ENCODE measurements around the gene CASS4.
"Not testable (repeated sequence)": the region's sequence is repeated elsewhere in the genome, so short reads cannot be mapped to it uniquely, and the experiment has no call there.

CASS4 gene, protein sequence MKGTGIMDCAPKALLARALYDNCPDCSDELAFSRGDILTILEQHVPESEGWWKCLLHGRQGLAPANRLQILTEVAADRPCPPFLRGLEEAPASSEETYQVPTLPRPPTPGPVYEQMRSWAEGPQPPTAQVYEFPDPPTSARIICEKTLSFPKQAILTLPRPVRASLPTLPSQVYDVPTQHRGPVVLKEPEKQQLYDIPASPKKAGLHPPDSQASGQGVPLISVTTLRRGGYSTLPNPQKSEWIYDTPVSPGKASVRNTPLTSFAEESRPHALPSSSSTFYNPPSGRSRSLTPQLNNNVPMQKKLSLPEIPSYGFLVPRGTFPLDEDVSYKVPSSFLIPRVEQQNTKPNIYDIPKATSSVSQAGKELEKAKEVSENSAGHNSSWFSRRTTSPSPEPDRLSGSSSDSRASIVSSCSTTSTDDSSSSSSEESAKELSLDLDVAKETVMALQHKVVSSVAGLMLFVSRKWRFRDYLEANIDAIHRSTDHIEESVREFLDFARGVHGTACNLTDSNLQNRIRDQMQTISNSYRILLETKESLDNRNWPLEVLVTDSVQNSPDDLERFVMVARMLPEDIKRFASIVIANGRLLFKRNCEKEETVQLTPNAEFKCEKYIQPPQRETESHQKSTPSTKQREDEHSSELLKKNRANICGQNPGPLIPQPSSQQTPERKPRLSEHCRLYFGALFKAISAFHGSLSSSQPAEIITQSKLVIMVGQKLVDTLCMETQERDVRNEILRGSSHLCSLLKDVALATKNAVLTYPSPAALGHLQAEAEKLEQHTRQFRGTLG

DNA sequence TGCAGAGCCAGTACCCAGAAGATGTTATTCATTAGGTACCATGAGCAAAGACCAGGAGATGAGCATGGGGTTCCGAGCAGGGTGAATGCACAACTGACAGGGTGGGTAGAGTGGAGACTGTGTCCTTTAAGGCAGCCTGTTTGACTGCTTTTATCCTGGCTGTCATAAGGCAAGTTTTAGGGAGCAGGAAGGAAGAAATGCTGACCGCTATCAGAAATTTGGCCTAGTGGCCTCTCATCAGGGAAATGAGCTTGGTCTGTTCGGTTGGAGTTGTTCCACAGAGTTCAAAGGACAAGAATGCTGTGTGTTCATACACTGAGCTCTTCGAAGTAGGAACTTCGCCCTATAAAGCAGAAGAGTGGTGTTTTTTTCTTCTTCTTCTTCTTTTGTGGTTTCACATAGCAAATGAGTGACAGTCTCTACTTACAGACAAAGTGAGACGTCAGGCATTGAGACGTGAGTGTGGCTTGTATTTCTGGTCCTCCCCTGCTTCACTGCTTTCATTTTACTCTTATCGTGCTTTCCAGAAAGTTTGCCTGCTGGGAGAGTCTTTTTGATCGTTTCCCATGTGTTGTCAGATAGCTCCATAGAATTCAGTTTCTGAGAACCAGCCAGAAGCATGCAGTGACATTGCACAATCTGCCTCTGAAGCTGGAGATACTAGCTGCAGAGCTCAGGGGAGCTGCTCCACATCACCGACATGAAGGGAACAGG lies at the start of gene CASS4:
Gene CASS4, plus strand, starts transcription at position 502 of the 714 bp plus-strand sequence. Its CDS starts 199 bp downstream, at position 701.
- DNase-seq (ENCODE audit: low read depth): no peak

DNA sequence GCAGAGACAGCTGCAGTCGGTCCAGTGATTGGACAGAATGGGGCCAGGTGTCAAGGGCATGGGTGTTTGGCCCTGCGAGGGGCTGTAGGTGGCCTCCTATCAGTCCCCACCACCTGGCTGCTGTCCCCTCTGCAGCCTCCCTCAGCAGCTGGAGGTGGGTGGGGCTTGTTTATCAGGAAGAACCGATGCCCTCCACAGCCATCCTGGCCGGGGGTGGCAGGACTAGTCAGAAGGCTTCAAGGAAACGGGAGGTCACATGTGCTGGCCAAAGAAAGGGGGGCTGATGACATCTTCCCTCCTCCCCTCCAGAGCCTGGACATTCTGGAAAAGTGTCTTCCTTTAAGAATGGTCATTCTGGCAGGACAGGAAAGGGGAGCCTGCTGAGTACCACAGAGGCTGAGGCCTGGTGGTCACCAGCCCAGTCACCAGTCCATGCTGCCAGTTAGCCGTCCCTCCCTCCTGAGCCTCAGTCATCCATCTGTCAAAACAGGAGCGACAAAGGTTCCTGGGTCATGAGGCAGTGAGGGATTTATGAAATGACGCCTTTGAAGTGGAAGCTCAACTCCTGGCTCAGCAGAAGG lies 49.1 kb upstream of the CASS4 start:
- no peak for DNase-seq (ENCODE audit: low read depth)

DNA sequence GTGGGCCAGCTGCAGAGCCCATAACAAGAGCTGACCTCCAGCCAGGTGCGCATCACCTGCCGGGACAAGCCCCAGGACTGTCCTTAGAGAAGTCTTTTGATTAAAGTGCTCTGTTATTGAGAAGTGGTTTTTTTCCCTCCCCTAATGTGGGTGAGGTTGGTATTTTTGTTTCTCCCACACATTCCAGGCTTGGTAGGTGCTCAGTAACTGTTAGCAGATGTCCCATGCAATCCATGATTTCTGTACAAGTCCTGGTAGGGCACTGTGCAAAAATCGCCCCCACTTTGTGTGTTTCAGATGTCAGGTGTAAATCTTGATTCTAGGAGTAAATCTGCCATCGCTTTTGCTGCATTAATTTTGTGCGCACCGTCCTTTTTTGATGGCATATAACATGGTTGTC lies 48.6 kb upstream of the CASS4 start:
- DNase-seq (ENCODE audit: low read depth): no peak

DNA sequence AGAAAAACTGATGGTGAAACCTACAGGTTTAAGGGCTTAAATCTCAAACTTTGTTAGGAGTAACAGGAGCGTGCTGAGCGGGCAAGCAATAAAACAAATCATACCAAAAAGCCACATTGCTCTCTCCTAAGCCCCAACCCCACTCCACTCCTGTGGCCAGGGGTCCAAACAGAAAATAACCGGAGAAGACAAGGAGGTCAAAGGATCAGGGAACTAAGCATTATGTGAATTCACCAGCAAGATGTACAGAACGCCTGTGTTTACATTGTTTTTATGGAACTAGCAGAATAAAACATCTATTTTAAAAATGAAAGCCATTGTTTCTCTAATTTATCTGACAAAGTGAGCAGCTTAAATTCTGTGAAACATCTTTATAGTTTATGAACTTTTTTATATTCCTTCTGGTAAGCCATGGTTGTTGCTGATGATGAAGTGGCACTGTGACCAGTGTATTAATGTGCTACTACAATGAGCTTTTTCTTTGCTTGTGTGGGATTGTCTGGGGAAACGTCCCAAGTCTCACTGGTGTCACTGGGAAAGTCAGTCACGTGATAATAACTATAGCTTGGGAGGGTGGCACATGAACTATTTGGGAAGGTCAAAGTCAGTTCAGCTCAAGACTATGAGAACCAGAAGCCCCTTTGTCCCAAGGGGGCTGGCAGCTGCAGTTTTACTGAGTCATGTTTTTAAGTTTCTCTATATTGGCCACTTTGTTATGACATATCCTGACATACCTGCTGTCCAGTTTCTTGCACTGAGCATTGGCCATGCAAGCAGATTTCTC lies 43.5 kb upstream of the CASS4 start:
- DNase-seq (ENCODE audit: low read depth): no peak

DNA sequence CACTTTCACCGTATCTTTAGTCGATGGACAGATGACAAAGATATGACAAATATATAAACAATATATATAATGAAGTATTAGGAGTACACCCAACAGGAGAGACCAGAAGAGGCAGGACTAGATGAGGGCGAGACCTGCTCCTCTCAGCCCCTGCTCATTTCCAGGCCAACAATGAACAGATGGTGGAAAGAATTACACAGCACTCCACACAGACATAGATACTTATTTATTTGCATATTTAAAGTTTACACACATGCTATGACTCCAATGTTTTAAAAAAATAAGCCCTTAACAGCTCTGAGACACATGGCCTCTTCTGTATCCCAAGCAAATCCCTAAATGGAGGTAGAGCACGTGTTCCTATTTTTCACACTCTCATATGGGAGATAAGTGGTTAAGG lies 42.9 kb upstream of the CASS4 start:
- DNase-seq (ENCODE audit: low read depth): no peak

DNA sequence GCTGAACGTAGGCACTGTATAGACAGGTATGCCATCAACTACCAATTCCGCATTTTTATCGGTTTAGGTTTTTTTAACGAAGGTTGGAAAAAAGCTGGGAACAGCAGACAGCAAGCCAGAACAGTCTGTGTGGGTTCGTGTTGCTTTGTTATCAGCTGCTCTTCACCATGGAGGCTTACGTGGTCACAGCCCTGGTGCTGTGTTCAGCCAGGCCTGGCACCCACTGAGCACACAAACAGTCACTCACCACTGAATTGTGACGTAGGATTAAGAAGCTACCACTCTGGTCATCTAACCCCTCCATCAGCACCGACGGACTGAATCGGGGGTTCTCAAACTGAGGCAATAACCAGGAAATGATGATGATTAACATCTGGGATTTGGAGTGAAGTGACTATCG lies 40.1 kb upstream of the CASS4 start:
- no peak for DNase-seq (ENCODE audit: low read depth)

DNA sequence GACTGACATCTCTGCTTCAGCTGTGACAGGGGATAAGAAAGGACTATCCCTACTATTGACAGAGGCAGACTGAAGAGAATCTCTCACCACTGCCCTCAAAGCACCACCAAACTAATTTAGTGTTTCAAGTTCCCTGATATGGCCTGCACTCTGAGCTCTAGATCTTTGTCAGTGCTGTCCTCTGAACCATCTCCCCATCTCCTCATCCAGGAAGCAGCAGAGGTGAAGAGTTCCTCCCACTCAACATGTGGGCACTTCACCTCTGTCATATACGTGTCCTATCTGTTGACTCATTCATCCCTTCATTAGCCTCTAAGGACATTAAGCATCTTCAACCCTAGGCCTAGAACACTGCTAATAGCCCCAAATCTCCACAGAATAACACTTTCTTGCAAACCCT lies 39.2 kb upstream of the CASS4 start:
- DNase-seq (ENCODE audit: low read depth): no peak

DNA sequence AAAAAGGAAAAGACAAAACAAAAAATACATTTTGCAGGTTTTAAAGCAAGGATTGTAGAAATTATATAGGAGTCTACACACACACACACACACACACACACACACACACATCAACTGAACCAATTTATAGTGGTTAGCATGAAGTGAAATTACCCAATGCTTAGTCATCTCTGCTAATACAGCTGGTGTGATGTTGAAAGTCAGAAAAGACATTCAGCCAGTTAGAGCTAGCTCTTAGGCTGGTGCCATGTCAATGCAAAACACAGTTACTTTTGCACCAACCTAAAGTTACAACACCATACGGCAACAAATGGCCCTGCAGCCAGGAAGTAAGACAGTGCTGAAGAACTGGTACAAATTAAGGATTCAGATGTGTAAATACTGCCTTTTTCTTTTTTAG lies 38.1 kb upstream of the CASS4 start:
- no peak for DNase-seq (ENCODE audit: low read depth)

DNA sequence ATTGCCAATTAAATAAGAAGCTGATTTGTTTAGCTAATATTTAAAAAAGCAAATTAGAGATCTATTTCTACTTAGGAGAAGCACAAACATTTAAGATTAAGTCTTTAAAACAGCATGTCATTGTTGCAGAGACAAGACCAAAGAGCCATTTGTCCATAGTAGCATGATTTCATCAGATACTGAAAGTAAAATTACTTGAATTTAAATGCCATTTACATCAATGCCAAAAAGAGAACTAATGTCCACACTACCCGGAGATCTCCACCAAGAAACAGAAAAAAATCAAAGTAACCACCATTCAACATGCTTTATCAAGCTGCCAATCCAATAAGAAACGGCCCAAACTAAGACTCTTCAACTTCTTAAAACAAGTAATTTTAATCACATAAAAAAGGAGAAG lies 35.7 kb upstream of the CASS4 start:
- no peak for DNase-seq (ENCODE audit: low read depth)

DNA sequence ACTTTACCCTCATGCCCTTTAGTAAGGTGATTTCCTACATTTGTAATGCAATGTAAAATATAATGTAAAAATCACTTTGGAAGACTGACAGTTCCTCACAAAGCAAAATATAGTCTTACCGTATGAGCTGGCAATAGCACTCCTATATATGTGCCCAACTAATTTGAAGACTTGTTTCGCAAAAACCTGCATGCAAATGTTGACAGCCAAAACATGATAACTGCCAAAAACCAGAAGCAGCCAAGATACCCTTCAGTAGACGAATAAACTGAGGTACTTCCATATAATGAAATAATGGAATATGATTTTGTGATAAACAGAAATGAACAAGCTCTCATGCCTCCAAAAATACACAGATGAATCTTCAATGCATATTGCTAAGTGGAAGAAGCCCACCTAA lies 33.7 kb upstream of the CASS4 start:
- DNase-seq (ENCODE audit: low read depth): no peak

DNA sequence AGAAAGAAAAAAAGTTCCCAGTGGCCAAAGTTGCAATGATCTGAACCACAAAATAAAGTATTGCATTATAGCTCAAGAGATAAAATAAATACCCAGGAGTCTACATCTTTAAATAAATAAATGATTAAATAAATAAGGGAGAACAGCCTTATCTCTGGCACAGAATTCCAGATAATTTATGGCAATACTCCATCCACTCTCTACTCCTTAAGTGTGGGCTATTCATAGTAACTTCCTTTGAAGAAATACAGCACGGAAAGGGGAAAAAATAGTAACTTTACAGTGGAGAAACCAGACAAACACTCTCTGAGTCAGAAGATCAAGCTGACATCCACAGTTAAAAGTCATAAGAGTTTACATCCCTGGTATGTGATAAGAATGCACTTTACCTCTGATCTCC lies 31.7 kb upstream of the CASS4 start:
- DNase-seq (ENCODE audit: low read depth): no peak

DNA sequence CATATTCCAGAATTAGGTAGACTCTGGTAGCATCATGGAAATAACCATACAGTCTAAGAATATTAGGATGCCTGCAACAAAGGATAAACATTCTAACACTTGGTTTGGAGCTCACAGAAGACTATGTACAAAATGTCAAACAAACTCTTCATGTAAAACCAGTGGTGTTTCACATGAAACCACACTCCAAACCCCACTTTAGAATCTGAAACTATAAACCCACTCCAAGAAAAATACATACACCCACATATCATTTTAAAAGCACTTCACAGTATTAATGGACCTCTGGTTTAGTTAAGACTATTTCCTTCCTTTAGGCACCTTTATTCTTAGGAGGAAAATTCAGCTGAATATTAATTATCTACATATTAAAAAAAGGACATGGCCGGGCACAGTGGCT lies 30.6 kb upstream of the CASS4 start:
- DNase-seq (ENCODE audit: low read depth): no peak

DNA sequence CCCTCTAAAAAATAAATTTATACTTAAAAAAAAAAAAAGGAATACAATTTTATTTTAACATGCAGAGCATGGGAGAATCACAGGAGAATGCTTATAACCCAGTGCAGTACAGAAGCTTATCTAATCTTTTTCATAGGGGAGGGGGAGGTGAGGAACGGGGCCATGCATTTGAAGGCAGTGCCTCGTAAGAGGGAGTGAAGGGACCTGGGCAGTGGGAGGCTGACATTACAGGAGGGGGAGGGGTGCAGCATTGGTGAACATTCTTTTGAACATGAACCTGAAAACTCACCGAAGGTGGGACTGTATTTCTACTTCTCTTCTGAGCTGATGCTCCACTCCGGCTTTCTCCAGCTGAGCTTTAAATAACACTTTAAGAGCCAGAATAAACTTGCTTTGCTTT lies 29.4 kb upstream of the CASS4 start:
- no peak for DNase-seq (ENCODE audit: low read depth)

DNA sequence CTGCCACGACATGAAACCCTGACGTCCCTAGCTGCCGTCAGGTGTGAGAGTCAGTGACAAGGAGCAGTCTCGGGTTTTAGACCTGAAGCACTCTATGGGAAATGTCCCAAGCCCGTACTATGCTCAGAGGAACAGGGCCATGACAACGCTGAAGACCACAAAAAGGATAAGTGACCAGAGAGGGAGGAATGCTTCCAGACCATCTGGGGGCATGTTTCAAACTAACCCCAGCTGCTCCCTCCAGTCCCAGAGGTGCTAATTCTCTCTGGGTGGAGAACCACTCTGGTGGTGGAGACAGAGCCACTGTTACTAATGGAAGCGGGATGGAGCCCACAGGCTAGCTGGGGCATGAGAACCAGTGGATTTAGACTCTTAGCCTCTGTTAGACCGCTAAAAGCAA lies 28.7 kb upstream of the CASS4 start:
- DNase-seq (ENCODE audit: low read depth): no peak

DNA sequence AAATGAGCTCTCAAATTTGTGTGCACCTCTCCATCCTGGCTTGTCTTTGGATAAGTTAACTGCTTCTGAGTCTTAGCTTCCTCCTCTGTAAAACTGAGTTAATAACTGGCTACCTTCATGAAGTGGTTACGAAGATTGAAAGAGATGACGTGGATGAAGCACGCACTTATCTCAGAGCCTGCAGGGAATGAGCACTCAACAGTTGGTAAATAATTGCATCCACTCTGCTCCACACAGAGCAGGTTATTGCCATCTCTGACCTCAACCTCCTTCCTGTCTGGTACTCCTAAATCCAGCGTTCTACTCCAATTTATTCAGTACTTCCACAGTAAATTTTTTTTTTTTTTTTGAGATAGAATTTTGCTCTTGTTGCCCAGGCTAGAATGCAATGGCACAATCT lies 26.9 kb upstream of the CASS4 start:
- DNase-seq (ENCODE audit: low read depth): no peak

DNA sequence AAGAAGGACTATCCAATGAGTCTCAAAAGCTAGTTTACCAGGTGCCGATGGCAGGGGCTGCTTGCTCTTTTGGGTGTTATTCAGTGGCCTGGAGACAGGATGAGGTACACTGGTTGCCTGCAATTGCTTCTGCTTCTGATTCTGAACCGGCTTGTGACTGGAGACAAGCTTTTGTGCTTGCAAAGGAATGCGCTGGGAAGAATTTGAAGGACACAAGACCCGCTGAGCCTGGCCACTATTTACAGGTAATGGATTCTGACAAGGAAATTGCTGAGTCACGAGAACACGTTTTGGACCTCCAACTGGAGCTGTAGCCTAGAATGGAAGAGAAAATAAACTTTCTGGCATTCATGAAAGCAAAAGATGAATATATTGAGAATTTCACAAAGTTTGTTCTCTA lies 25.8 kb upstream of the CASS4 start:
- no peak for DNase-seq (ENCODE audit: low read depth)

DNA sequence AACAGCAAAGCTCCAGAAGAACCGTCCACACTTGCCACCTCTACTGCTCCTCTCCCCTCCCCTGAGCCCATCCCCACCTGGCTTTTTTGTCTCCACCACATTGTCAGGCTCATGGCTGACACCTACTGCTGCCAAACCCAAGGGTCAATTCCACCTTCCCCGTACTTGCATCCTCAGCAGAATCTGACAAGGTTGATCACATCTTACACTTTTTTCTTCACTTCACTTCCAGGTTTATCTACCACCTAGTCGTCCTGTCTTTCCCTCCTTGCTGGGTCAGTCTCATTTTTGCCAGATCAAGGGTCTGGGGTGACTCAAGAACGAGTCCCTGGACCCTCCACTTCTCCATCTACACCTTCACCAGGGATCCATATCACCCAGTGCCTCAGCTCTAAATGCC lies 23.2 kb upstream of the CASS4 start:
- DNase-seq (ENCODE audit: low read depth): no peak

DNA sequence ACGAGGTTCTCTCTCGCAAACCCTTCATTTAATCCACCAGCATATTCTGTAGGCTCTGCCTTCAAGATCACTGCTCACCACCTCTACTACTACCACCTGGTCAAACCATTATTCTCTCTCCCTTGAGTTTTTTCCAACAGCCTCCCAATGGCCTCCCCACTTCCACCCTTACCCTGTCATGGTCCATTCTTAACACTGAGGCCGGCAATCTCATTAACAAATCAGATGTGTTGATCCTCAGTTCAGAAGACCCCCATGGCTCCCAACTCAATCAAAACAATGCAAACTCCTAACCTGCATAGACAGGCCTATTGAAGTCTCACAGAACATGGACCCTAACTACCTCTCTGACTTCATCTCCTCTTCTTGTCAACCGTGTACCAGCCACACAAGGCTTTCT lies 22.3 kb upstream of the CASS4 start:
- DNase-seq (ENCODE audit: low read depth): no peak

DNA sequence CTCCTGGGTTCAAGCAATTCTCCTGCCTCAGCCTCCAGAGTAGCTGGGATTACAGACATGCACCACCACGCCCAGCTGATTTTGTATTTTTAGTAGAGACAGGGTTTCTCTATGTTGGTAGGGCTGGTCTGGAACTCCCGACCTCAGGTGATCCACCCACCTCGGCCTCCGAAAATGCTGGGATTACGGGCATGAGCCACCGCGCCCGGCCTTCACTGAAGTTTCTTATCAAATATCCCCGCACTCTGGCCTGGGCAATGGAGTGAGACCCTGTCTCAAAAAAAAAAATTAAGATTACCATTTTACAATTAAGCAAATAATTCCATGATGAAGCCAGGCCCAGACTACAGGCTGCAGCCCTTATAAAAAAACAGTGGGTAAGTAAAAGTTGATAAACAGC lies 21.7 kb upstream of the CASS4 start:
- DNase-seq (ENCODE audit: low read depth): not testable (repeated sequence)

DNA sequence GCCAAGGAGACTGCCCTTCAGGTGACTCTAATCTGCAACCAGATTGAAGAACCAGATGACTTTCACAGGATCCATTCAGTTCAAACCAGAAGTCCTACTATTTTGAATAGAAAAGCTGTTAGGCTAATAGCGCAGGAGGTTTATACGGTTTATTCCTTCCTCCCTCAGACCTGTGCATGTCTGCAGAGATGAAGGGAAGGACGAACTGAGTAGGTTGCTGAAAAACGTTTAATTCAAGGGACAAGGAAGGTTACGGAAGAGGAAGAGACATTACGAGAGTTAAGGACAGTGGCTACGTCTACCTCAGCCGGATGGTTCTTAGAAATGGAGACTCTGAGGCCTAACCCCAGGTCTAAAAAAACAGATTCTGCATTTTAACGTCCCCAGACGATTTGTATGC lies 21.0 kb upstream of the CASS4 start:
- no peak for DNase-seq (ENCODE audit: low read depth)

DNA sequence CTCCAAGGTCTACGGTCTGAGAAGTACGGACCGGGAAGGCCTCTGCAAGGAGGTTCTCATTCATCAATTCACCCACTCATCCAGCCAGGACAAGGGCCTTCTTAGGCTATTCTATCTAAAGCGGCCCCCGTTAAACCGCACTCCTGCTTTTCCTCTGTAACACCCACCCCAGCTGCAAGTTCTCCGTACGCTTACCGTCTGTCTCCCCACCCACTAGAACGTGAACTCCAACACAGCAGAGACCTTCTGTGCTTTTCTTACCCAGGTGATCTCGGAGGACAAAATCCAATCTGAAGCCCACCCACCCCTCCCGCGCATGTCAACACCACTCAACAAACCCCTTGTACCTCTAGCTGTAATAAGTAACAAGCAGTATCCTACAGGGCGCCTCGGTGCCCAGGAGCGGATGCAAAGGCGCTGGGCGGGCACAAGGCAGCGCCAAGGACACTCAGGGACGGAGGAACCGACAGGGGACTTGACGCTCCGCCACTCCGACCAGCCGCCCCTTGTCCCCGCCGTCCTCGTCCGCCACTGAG lies 20.4 kb upstream of the CASS4 start:
- no peak for DNase-seq (ENCODE audit: low read depth)
